CD4-positive, alpha-beta T cell treated with Interleukin-2 at 100 ng/mL for 4 hours (primary cell): ENCODE results near the gene CUL9.

Source experiments
- DNase-seq: peaks from one replicate; pipeline ENCODE4 v3.0.0-alpha.2; 2020; ENCODE audit warnings: low spot score

The CUL9 gene

DNA sequence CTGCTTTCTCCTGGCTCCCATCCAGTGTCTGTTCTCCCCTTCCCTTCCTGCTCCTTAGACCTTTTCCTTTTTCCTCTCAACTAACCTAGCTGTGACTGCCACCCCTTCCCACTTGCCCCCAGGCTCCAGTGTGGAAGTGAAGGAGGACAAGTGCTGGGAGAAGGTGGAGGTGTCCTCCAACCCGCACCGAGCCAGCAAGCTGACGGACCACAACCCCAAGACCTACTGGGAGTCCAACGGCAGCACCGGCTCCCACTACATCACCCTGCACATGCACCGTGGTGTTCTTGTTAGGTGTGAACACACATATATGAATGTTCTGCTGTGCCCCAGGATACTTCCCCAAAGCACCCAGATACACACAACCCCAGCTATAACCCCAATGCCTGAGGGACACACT is 18.5 kb downstream of the CUL9 start:
- DNase-seq = no peak

- DNase-seq = no peak
Measured at GRCh38 chr6:43202451-43202850, 20.5 kb downstream of the CUL9 start.

GRCh38 chr6:43203029-43203717 is 21.2 kb downstream of the CUL9 start:
- no peak for DNase-seq

- DNase-seq = no peak
Measured at GRCh38 chr6:43203718-43204095, 21.7 kb downstream of the CUL9 start.

- DNase-seq = no peak
Measured at GRCh38 chr6:43204271-43205105, 22.5 kb downstream of the CUL9 start.

DNA sequence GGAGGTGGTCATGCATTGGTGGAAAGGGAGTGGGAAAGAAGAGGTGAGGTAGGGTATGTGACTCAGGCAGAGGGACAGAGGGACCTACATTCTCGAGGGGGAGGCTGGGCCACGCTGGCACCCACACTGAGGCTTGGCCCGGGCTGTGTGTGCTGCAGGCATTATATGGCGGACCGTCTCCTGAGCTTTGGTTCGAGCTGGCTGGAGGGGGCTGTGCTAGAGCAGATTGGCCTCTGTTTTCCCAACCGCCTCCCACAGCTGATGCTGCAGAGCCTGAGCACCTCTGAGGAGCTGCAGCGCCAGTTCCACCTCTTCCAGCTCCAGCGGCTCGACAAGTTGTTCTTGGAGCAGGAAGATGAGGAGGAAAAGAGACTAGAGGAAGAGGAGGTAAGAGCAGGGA is 23.9 kb downstream of the CUL9 start:
- no peak for DNase-seq

- no peak for DNase-seq
Measured at GRCh38 chr6:43207286-43207685, 25.3 kb downstream of the CUL9 start.

DNA sequence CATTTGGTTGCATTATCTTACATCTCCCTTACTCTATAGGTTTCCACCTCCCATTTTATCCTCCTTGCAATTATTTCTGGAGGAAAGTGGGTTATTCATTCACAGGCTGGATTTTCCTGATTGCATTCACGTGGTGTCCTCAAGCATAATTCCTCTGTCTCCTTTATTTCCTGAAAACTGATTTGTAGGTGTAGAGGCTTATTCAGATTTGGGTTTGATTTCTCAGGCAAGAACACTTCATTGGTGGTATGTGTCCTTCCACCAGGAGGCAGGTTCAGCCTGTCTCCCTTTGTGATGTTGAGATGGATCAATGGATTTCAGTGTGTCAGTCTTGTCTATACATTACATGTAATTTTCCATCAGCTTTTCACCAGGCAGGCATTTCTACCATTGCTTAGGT is 30.0 kb downstream of the CUL9 start:
- no peak for DNase-seq

GRCh38 chr6:43213431-43213830 is 31.4 kb downstream of the CUL9 start:
- no peak for DNase-seq

DNA sequence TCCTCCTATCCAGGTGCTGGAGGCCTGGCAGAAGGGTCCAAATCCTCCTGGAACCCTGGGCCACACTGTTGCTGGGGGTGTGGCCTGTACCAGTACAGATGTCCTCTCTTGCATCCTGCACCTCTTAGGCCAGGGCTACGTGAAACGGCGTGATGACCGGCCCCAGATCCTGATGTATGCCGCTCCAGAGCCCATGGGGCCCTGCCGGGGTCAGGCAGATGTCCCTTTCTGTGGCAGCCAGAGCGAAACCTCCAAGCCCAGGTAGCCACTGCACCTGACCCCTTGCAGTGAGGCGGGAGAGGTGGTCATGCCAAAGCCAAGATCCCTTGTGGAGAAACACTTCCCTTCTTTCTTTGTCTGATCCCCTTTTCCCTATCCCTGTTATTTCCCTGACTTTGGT is 33.1 kb downstream of the CUL9 start:
- DNase-seq = no peak

DNA sequence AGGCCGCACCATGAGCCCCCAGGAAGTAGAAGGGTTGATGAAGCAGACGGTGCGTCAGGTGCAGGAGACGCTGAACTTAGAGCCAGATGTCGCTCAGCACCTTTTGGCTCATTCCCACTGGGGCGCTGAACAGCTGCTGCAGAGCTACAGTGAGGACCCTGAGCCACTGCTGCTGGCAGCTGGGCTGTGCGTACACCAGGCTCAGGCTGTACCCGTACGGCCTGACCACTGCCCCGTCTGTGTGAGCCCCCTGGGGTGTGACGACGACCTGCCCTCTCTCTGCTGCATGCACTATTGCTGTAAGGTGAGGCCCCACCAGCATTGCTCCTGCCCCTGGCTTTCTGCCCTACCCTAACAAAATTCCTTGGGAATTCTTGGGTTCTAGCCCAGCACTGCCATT is 34.2 kb downstream of the CUL9 start:
- DNase-seq = no peak

- no peak for DNase-seq
Measured at GRCh38 chr6:43217351-43217750, 35.4 kb downstream of the CUL9 start.

DNA sequence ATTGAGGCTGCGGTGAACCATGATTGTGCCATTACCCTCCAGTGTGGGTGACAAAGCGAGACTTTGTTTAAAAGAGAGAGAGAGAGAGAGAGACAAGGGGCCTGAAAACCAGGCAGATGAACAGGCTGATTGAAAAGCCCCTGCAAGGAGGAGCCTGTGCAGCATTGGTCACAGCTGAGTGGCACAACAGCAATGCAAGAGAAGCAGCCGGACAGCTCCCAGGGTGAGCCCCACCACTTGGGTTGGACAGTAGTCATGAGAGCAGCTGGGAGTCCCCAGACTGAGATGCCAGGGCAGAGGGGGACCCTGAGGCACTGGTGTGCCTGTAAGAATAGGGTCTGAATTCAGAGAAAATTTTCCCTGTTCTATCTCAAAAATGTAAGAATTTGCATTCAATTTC is 37.1 kb downstream of the CUL9 start:
- no peak for DNase-seq

DNA sequence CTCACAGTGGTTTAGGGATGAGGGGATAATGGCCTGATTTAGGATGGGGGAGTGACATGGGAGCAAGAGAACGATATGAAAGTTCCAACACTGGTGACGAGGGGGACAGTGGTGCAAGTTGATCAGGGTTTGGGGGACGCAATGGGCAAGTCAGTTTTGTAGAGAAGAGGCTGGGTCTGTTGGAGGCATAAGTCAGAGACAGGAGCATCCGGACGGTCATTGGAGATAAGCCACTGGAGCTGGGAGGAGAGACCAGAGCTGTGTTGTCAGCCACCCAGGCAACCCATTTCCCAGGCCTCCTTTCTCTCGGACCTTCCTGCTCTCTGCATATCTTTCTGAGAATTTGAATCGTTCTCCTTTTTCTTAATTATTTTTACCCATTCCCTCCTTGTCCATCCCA is 37.8 kb downstream of the CUL9 start:
- DNase-seq = no peak

GRCh38 chr6:43220439-43220951 is 38.5 kb downstream of the CUL9 start:
- DNase-seq = no peak

- no peak for DNase-seq
Measured at GRCh38 chr6:43221046-43221972, 39.3 kb downstream of the CUL9 start.

DNA sequence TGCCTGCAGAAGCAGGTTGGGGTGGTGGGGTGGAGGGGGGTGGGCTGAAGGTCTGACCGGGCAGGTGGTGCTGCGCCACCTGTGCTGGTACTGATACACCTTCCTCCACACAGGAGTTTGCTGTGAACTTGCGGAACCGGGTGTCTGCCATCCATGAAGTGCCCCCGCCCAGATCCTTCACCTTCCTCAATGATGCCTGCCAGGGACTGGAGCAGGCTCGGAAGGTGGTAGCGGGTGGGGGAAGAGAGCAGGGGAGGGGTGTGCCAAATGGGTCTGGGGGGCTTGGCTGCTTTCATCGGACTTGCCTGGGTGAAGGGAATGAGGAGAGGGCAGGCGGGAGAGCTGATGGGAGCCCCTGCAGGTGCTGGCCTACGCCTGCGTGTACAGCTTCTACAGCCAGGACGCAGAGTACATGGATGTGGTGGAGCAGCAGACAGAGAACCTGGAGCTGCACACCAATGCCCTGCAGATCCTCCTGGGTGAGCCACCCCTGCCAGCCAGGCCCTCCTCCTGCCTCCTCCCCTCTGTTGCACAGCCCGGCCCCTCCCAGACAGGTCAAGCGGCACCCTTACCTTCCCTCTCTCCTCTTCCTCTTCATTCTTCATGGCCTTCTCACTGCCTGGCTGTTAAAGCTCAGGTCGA is 40.5 kb downstream of the CUL9 start:
- DNase-seq = no peak

DNA sequence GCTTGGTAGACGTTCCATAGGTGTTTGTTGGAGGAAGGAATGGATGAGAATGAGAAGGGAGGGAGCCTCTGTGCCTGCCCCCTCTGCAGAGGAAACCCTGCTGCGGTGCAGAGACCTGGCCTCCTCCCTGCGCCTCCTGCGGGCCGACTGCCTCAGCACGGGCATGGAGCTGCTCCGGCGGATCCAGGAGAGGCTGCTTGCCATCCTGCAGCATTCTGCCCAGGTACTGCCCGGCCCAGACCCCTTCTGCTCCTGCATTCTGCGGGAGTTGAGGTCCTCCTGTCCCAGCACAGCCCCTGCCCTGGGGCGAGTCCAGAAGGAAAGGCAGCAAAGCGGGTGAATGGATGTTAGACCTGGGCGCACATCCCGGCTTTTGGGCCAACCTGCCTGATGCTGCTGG is 41.2 kb downstream of the CUL9 start:
- DNase-seq = no peak

DNA sequence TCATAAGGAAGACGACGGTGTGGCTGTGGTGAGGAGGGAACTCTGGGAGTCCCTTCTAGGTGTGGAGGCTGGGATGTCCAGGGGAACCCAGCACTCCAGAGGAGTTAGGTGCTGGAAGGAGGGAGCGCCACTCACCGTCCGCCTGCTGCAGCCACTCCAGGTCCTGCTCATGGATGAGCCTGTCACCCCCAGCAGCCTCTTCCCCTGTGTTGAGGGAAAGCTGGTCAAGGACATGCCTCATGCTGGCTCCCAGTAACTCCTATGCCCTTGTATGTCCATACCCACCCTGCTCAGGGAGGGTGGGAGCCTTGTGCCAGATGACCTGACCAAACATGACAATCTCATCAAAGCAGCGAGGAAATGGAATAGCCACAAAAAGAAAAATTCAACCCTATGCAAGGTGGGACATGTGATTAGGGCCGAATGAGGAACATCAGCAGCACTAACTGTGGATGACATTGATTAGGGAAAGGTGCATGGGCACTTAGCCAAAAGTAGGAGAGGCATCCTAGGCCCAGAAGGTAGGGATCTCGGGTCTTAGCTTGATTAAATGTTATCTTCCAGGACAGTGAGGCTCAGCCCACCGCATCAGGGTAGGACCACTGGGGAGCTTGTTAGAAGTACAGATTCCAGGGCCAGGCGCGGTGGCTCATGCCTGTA is 44.3 kb downstream of the CUL9 start:
- no peak for DNase-seq

- peak; percentile 84 for DNase-seq
Measured at GRCh38 chr6:43228951-43229802, 47.2 kb downstream of the CUL9 start, which contains the start of gene DNPH1. TSS of gene DNPH1 (minus strand) at chr6:43229481. CDS start at chr6:43229456, 25 bp downstream.
